H7 (cell line): Measurements from ENCODE around the gene SORCS2. TPM values are rescaled to one million over a fixed set of nuclear protein-coding genes. Genes with fewer than 3 reads are reported as not detected.

ENCODE experiments used
- DNase-seq: peaks from one replicate; pipeline ENCODE4 v3.0.0; 2012
- H3K27me3 ChIP-seq: 2 replicates; pipeline ENCODE4 v1.6.0; 2011; ENCODE audit warnings: mild to moderate bottlenecking, low read length; ENCODE audit not compliant: control insufficient read depth, insufficient read depth
- H3K36me3 ChIP-seq: replicated peaks from 2 replicates; pipeline ENCODE4 v1.5.1; 2011; ENCODE audit warnings: low read length; ENCODE audit not compliant: control insufficient read depth, insufficient read depth
- H3K4me3 ChIP-seq: 2 replicates; pipeline ENCODE4 v1.5.1; 2011; ENCODE audit warnings: low read depth, mild to moderate bottlenecking, control low read depth, low read length, moderate library complexity; ENCODE audit not compliant: insufficient read depth
- total RNA-seq: library from RNA; depleted of rRNA; stranded (reverse); fragments of >200 nt; shearing (Covaris generic); gene quantifications from 2 replicates; pipeline ENCODE4 v1.2.3, GENCODE V29; 2014

Gene SORCS2
- total RNA-seq, 1 experiment from 2014 or later: 2.0 TPM

GRCh38 chr4:7342223-7343080 is 150.1 kb downstream of the SORCS2 start:
- no peaks in the 10 kb centered on the region for H3K36me3 ChIP-seq
- no peak overlapping the region for H3K4me3 ChIP-seq
- no peaks in the 10 kb centered on the region for H3K27me3 ChIP-seq
- DNase-seq: no peak

- Histone ChIP-seq H3K4me3 (no peak overlapping the region), H3K27me3 (no peaks in the 10 kb centered on the region), H3K36me3 (no peaks in the 10 kb centered on the region)
- no peak for DNase-seq
Observed at GRCh38 chr4:7343081-7343655, 150.8 kb downstream of the SORCS2 start.

GRCh38 chr4:7343950-7344349 is 151.6 kb downstream of the SORCS2 start:
- Histone ChIP-seq H3K4me3 (no peak overlapping the region), H3K27me3 (no peaks in the 10 kb centered on the region), H3K36me3 (no peaks in the 10 kb centered on the region)
- DNase-seq: no peak

GRCh38 chr4:7344636-7345155 is 152.4 kb downstream of the SORCS2 start:
- no peaks in the 10 kb centered on the region for H3K27me3 ChIP-seq
- H3K4me3 ChIP-seq: no peak overlapping the region
- DNase-seq: no peak
- H3K36me3 ChIP-seq: no peaks in the 10 kb centered on the region

GRCh38 chr4:7347981-7348380 is 155.6 kb downstream of the SORCS2 start:
- DNase-seq: no peak
- Histone ChIP-seq H3K27me3 (no peaks in the 10 kb centered on the region), H3K4me3 (no peak overlapping the region), H3K36me3 (no peaks in the 10 kb centered on the region)

- Histone ChIP-seq H3K36me3 (no peaks in the 10 kb centered on the region), H3K4me3 (no peak overlapping the region), H3K27me3 (no peaks in the 10 kb centered on the region)
- DNase-seq: no peak
Observed at GRCh38 chr4:7348946-7349900, 156.9 kb downstream of the SORCS2 start.

- Histone ChIP-seq H3K36me3 (no peaks in the 10 kb centered on the region), H3K27me3 (no peaks in the 10 kb centered on the region), H3K4me3 (no peak overlapping the region)
- DNase-seq: no peak
Observed at GRCh38 chr4:7350396-7350795, 158.1 kb downstream of the SORCS2 start.

GRCh38 chr4:7351014-7351413 is 158.7 kb downstream of the SORCS2 start:
- no peaks in the 10 kb centered on the region for H3K27me3 ChIP-seq
- no peak overlapping the region for H3K4me3 ChIP-seq
- no peaks in the 10 kb centered on the region for H3K36me3 ChIP-seq
- DNase-seq: no peak

- H3K36me3 ChIP-seq: no peaks in the 10 kb centered on the region
- DNase-seq: no peak
- no peak overlapping the region for H3K4me3 ChIP-seq
- H3K27me3 ChIP-seq: no peaks in the 10 kb centered on the region
Observed at GRCh38 chr4:7352486-7352885, 160.1 kb downstream of the SORCS2 start.

GRCh38 chr4:7353046-7353790 is 160.9 kb downstream of the SORCS2 start:
- no peak for DNase-seq
- H3K4me3 ChIP-seq: no peak overlapping the region
- H3K36me3 ChIP-seq: no peaks in the 10 kb centered on the region
- no peaks in the 10 kb centered on the region for H3K27me3 ChIP-seq

GRCh38 chr4:7353846-7354610 is 161.7 kb downstream of the SORCS2 start:
- H3K27me3 ChIP-seq: no peaks in the 10 kb centered on the region
- H3K4me3 ChIP-seq: no peak overlapping the region
- DNase-seq: no peak
- no peaks in the 10 kb centered on the region for H3K36me3 ChIP-seq

- Histone ChIP-seq H3K27me3 (no peaks in the 10 kb centered on the region), H3K36me3 (no peaks in the 10 kb centered on the region), H3K4me3 (no peak overlapping the region)
- no peak for DNase-seq
Observed at GRCh38 chr4:7354927-7355326, 162.6 kb downstream of the SORCS2 start.

GRCh38 chr4:7355795-7356194 is 163.5 kb downstream of the SORCS2 start:
- no peaks in the 10 kb centered on the region for H3K27me3 ChIP-seq
- no peak for DNase-seq
- no peaks in the 10 kb centered on the region for H3K36me3 ChIP-seq

More at GRCh38 chr4:7355795-7356194, 163.5 kb downstream of the SORCS2 start:
- H3K4me3 ChIP-seq: no peak overlapping the region
